ENCODE data around the gene PRR33. TPM values are rescaled to one million over a fixed set of nuclear protein-coding genes. Genes with fewer than 3 reads are reported as not detected.

The PRR33 gene
- total and polyA plus RNA-seq, 9 of the 15 experiments (the other 6 are each of a cell fraction or from before 2014, with no cell fraction given): not detected

DNA sequence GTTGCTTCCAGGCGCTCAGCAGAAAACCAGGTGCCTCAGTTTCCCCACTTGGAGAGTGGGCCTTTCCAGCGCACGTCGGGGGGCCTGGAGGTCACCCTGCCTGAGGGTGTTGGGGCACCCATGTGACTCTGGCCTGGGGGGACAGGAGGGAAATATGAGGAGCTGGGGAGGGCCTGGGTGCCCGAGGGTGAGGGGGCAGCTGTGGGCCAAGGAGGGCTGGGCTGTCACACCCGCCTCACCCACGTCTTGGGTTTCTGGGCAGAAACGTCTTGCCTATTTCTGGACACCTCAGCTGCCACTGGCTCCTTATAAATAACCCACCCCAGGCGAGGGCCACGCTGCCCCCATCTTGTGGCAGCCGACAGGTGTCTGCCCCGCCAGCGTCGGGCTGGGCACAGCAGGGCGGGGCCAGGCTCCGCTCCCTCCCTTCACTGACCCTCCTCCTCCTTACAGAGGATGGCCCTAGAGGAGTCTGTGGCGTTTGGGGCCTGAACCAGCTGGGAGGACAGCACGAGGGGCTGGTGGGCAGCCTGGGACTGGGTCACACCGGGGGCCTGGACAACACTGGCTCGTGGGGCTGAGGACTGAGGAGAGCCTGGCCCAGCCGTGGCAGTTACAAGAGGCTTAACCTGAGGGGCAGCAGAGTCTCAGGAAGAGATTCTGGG, 29.3 kb upstream of the PRR33 start:
- H3K27ac ChIP-seq (ENCODE audit: extremely low read depth, low read depth, low read length): no peak overlapping the region
- TF ChIP-seq FUS (optimal IDR thresholded peaks at IDR 0.05; ENCODE audit: low read depth, low read length): no peak
- no peaks in the 10 kb centered on the region for H3K79me2 ChIP-seq (ENCODE audit: control insufficient read depth, insufficient read depth, low read length)
- DNase-seq (ENCODE audit: extremely low read depth in 1 of 4, low spot score in 3 of 4): no peak
- peaks cover 9% of the 10 kb centered on the region; the same call in 1 of the 2 replicates for H4K20me1 ChIP-seq (replicated peaks; ENCODE audit: control insufficient read depth, insufficient read depth, low read length)
- peaks cover 0 to 40% of the 10 kb centered on the region in 2 experiments; a peak in 2 of 5 replicates for H3K4me1 ChIP-seq (replicated peaks in 1 of 2; ENCODE audit: control insufficient read depth in 2 of 2, insufficient read depth in 2 of 2, low read length in 2 of 2)
- no peak overlapping the region for H3K4me2 ChIP-seq (ENCODE audit: insufficient read depth, low read length)
- H3K4me3 ChIP-seq: no peak overlapping the region
- ChIA-PET CTCF (ENCODE audit: low intra/inter-chr PET ratio) (no interaction called here), POLR2A (interaction anchor here (1.0 kb wide), 1 partner anchor 14 kb away, joined by 3 read pairs; no protein-coding TSS in a partner anchor)
- no peaks in the 10 kb centered on the region for H3K36me3 ChIP-seq (ENCODE audit: control insufficient read depth, insufficient read depth, low read length)
- H3K27me3 ChIP-seq (ENCODE audit: control insufficient read depth in 2 of 2, insufficient read depth in 2 of 2, low read length in 2 of 2): peaks cover 15 to 67% of the 10 kb centered on the region in 2 experiments; a peak in 4 of 5 replicates
- H3K9me3 ChIP-seq (replicated peaks; ENCODE audit: control insufficient read depth, insufficient read depth, low read depth, low read length): no peaks in the 10 kb centered on the region
- BruUV-seq (replicated peaks): no TSS peak
- no peak overlapping the region for H3K9ac ChIP-seq (ENCODE audit: insufficient read depth in 1 of 2, low read depth in 2 of 2, low read length in 2 of 2)
- intact Hi-C loops (cut with micrococcal nuclease) (no loop called here), in situ Hi-C loops (cut with MboI) (no loop called here)
- 1% methylated on average over 18 of the region's 21 CpGs for WGBS (ENCODE audit: insufficient coverage, low coverage, missing lambda C conversion rate)
- no peak overlapping the region for H2AFZ ChIP-seq (ENCODE audit: low read depth, low read length)
- ATAC-seq: no peak
- H3K9me1 ChIP-seq (ENCODE audit: control insufficient read depth, insufficient read depth, low read length): no peaks in the 10 kb centered on the region
- FAIRE-seq: no peak

DNA sequence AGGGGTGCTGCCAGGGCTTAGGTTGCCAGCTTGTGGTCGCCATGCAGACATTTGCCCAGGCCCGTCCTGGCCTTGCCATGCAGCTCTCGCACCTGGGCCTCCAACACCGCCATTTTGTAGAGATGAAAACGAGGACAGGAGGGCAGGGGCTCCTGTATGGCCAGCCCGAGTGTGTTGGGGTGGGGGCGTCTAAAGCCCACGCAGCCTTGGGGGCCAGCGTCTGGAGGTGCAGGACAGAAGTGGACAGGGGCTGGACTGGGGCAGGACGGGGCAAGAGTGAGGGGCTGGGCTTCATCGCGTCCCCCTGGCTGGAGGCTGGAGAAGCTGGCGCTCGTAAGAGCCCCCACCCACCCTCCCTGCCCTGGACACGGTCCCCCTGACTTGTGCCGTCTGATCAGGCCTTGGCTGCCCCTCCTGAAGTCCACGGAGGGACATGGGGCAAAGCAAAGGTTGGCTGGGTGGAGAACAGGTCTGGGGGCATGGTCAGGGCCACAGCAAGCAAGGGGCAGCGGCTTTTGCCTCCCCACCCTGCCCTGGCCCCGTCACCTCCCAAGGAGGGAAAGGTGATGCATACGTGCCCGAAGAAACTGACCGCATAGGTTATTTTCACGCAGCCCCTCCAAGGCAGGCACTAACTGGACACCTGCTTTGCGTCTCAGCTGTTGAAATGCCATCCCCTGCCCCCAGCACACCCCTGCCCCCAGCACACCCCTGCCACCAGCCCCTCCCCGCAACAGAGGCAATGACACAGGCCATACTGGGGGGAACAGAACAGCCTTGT, 28.6 kb upstream of the PRR33 start:
- peaks cover 0 to 35% of the 10 kb centered on the region in 2 experiments; a peak in 1 of 5 replicates for H3K4me1 ChIP-seq (replicated peaks in 1 of 2; ENCODE audit: control insufficient read depth in 2 of 2, insufficient read depth in 2 of 2, low read length in 2 of 2)
- no peak overlapping the region for H3K4me3 ChIP-seq
- H3K9ac ChIP-seq (ENCODE audit: insufficient read depth in 1 of 2, low read depth in 2 of 2, low read length in 2 of 2): no peak overlapping the region
- FAIRE-seq: no peak
- H3K9me3 ChIP-seq (replicated peaks; ENCODE audit: control insufficient read depth, insufficient read depth, low read depth, low read length): no peaks in the 10 kb centered on the region
- 3% methylated on average over 16 of the region's 25 CpGs for WGBS (ENCODE audit: insufficient coverage, low coverage, missing lambda C conversion rate)
- no peak overlapping the region for H3K27ac ChIP-seq (ENCODE audit: extremely low read depth, low read depth, low read length)
- ATAC-seq: no peak
- DNase-seq (ENCODE audit: extremely low read depth in 1 of 4, low spot score in 3 of 4): no peak
- no peak overlapping the region for H3K4me2 ChIP-seq (ENCODE audit: insufficient read depth, low read length)
- in situ Hi-C loops (cut with MboI) (no loop called here), intact Hi-C loops (cut with micrococcal nuclease) (no loop called here)
- CTCF ChIA-PET (ENCODE audit: low intra/inter-chr PET ratio): no interaction called here
- H3K79me2 ChIP-seq (ENCODE audit: control insufficient read depth, insufficient read depth, low read length): no peaks in the 10 kb centered on the region
- POLR2A ChIA-PET: interaction anchor here (0.6 to 1.0 kb wide), 2 partner anchors 12 to 15 kb away, joined by 3 to 4 read pairs; no protein-coding TSS in a partner anchor
- H2AFZ ChIP-seq (ENCODE audit: low read depth, low read length): no peak overlapping the region
- no peaks in the 10 kb centered on the region for H3K9me1 ChIP-seq (ENCODE audit: control insufficient read depth, insufficient read depth, low read length)
- no TSS peak for BruUV-seq (replicated peaks)
- H3K27me3 ChIP-seq (ENCODE audit: control insufficient read depth in 2 of 2, insufficient read depth in 2 of 2, low read length in 2 of 2): peaks cover 15 to 59% of the 10 kb centered on the region in 2 experiments; a peak in 4 of 5 replicates
- H3K36me3 ChIP-seq (ENCODE audit: control insufficient read depth, insufficient read depth, low read length): no peaks in the 10 kb centered on the region
- peaks cover 9% of the 10 kb centered on the region; the same call in 1 of the 2 replicates for H4K20me1 ChIP-seq (replicated peaks; ENCODE audit: control insufficient read depth, insufficient read depth, low read length)
- TF ChIP-seq DPF2 (IDR thresholded peaks at IDR 0.05): no peak
- TF ChIP-seq, protein P1, sequence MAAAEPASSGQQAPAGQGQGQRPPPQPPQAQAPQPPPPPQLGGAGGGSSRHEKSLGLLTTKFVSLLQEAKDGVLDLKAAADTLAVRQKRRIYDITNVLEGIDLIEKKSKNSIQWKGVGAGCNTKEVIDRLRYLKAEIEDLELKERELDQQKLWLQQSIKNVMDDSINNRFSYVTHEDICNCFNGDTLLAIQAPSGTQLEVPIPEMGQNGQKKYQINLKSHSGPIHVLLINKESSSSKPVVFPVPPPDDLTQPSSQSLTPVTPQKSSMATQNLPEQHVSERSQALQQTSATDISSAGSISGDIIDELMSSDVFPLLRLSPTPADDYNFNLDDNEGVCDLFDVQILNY (CRISPR knock-in tag; IDR thresholded peaks at IDR 0.05): no peak
- TF ChIP-seq ZNF354B (CRISPR knock-in tag; IDR thresholded peaks at IDR 0.05): no peak
- no peak for TF ChIP-seq BCL6 (CRISPR knock-in tag; IDR thresholded peaks at IDR 0.05)
- TF ChIP-seq CTBP1 (IDR thresholded peaks at IDR 0.05; ENCODE audit: borderline replicate concordance): no peak
- TF ChIP-seq, protein P2, sequence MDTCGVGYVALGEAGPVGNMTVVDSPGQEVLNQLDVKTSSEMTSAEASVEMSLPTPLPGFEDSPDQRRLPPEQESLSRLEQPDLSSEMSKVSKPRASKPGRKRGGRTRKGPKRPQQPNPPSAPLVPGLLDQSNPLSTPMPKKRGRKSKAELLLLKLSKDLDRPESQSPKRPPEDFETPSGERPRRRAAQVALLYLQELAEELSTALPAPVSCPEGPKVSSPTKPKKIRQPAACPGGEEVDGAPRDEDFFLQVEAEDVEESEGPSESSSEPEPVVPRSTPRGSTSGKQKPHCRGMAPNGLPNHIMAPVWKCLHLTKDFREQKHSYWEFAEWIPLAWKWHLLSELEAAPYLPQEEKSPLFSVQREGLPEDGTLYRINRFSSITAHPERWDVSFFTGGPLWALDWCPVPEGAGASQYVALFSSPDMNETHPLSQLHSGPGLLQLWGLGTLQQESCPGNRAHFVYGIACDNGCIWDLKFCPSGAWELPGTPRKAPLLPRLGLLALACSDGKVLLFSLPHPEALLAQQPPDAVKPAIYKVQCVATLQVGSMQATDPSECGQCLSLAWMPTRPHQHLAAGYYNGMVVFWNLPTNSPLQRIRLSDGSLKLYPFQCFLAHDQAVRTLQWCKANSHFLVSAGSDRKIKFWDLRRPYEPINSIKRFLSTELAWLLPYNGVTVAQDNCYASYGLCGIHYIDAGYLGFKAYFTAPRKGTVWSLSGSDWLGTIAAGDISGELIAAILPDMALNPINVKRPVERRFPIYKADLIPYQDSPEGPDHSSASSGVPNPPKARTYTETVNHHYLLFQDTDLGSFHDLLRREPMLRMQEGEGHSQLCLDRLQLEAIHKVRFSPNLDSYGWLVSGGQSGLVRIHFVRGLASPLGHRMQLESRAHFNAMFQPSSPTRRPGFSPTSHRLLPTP (IDR thresholded peaks at IDR 0.05; ENCODE audit: borderline replicate concordance, extremely low read depth, insufficient read length): no peak

Data from K562 (cell line).